ENCODE data around the gene NES.

DNA sequence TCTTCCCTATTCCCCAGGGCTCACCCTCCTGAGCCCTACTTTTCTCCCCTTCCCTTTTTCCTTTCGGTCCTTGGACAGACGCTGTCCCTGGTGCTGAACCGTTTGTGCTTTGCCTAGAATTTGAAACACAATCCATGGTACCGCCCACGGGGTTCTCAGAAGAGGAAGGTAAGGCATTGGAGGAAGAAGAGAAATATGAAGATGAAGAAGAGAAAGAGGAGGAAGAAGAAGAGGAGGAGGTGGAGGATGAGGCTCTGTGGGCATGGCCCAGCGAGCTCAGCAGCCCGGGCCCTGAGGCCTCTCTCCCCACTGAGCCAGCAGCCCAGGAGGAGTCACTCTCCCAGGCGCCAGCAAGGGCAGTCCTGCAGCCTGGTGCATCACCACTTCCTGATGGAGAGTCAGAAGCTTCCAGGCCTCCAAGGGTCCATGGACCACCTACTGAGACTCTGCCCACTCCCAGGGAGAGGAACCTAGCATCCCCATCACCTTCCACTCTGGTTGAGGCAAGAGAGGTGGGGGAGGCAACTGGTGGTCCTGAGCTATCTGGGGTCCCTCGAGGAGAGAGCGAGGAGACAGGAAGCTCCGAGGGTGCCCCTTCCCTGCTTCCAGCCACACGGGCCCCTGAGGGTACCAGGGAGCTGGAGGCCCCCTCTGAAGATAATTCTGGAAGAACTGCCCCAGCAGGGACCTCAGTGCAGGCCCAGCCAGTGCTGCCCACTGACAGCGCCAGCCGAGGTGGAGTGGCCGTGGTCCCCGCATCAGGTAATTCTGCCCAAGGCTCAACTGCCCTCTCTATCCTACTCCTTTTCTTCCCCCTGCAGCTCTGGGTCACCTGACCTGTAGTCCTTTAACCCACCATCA, 24.8 kb downstream of the NES start:
- TF ChIP-seq YY1 (IDR thresholded peaks at IDR 0.05) (no peak), RXRA (IDR thresholded peaks at IDR 0.05) (no peak)
- TF ChIP-seq, protein P1, sequence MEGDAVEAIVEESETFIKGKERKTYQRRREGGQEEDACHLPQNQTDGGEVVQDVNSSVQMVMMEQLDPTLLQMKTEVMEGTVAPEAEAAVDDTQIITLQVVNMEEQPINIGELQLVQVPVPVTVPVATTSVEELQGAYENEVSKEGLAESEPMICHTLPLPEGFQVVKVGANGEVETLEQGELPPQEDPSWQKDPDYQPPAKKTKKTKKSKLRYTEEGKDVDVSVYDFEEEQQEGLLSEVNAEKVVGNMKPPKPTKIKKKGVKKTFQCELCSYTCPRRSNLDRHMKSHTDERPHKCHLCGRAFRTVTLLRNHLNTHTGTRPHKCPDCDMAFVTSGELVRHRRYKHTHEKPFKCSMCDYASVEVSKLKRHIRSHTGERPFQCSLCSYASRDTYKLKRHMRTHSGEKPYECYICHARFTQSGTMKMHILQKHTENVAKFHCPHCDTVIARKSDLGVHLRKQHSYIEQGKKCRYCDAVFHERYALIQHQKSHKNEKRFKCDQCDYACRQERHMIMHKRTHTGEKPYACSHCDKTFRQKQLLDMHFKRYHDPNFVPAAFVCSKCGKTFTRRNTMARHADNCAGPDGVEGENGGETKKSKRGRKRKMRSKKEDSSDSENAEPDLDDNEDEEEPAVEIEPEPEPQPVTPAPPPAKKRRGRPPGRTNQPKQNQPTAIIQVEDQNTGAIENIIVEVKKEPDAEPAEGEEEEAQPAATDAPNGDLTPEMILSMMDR (IDR thresholded peaks at IDR 0.05; ENCODE audit: low read depth, low read length, missing input control), result no peak
- TF ChIP-seq, protein P2, sequence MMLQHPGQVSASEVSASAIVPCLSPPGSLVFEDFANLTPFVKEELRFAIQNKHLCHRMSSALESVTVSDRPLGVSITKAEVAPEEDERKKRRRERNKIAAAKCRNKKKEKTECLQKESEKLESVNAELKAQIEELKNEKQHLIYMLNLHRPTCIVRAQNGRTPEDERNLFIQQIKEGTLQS (IDR thresholded peaks at IDR 0.05), result no peak
